Dedifferentiated amniotic fluid mesenchymal stem cell (primary cell): Measurements from ENCODE around the gene ZNF777.
"Not testable (repeated sequence)": the region's sequence is repeated elsewhere in the genome, so short reads cannot be mapped to it uniquely, and the experiment has no call there.

ENCODE experiments used
- DNase-seq: peaks from one replicate; pipeline ENCODE4 v3.0.0-alpha.2; 2016; ENCODE audit errors: extremely low spot score

ZNF777 gene

DNA sequence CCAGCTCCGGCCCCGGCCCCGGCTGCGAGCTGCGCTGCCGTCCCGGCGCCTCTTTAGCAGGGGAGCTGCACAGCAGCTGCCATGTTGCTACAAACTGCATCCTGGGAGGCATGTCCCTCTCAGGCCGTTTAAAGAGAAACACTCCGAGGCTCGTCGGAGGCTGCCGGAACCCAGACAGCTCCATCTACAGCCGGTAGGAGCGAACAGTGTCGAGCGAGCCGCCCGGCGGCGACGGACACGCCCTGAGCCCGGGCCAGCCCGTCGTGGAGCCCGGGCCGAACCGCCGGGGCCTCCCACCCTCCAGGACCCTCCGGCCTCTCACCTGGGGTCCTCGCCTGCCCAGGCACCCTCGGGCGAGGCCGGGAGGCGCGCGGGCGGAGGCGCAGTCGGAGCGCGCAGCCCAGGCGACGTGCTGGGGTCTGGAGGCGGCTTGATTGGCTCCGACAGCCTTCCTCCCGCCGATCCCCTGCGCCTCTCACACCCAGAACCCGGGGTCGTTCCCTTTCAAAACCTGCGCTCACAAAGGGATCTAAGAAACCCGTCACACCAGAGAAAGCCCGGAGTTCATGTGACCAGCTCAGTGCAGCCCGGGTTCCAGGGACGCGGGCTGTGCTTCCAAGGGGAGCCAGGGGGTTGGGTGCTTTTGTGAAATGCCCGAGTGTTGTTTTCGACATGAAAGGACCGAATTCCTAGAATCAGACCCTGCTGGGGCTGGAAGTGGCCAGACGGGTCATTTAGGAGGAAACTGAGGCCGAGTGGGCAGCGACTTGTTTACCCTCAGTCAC is at the start of gene ZNF777:
TSS of gene ZNF777 (minus strand) at position 570 of the 785 bp plus-strand sequence. CDS start 5,040 bp downstream, outside the sequence.
- peak; percentile 87 for DNase-seq

DNA sequence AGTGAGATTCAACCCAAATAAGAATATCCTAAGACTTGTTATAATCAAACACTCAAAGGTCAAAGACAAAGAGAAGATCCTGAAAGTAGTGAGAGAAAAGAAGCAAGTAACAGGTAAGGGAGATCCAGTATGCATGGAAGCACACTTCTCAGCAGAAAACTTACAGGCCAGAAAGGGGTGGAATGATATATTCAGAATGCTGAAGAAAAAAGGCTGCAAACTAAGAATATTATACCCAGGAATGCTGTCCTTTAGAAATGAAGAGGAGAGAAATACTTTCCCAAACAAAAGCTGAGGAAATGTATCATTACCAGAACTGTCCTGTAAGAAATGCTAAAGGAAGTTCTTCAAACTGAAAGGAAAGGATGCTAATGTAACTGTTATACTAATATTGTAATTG is 49.4 kb upstream of the ZNF777 start:
- no peak for DNase-seq

DNA sequence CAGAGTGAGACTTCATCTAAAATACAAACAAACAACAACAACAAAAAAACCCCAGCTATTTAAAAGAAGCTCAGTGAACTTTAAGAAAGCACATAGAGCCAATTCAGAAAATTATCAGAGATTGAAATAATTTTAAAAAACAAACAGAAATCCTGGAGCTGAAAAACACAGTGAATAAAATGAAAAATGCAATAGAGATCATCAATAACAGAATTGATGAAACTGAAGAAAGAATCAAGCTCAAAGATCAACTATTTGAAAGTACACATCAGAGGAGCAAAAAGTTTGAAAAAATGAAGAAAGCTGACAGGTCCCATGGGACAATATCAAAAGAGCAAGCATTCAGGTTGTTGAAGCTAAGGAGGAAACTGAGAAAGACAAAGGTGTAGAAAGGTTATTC is 48.9 kb upstream of the ZNF777 start:
- DNase-seq, result no peak

DNA sequence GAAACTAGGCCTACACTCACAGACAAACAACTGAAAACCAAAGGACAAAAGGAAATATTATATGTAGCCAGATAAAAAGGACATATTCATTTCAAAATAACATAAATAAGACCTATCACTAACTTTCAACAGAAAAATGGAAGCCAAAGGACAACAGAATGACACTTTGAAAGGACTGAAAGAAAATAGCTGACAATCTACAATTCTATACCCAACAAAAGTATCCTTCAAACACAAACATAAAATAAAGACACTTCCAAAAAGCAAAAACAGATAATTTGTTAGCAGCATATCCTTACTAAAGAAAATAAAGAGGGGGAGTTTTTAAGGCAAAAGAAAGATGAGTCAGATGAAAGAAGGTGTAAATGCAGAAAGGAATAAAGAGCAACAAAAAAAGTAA is 44.7 kb upstream of the ZNF777 start:
- DNase-seq, result no peak

DNA sequence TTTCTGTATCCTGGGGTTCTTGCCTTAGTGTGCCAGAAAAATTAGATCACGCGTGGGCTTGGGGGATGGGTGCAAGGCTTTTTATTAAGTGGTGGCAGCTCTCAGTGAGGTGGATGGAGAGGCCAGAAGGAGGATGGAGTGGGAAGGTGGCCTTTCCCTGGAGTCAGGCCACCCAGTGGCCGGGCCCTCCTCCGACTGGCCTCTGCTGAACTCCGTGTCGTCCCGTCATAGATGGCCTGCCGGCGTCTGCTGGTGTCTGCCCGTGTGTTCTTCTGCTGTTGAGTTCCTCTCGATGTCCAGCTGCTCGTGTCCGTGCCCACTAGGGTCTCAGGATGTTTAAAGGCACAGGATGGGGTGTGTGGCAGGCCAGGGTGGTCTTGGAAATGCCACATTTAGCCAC is 40.8 kb upstream of the ZNF777 start:
- DNase-seq, result no peak

DNA sequence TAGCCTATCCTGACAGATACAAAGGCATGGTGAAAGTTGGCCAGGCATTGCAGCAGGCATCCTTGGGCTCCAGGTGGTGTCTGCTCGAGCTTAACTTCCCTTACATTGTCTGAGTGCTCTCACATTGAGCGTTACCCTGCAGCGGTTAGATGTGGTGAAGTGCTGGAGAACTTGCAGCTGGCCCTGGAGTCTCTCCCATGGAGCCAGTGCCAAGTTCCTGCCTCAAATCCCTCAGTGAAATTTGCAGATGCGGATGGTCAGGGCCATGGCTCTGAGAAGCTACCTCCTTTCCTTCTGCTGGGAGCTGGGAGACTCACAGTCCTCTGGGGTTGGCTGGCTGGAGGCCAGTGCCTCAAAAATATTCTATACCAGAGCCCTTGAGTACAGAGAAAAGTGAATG is 40.0 kb upstream of the ZNF777 start:
- no peak for DNase-seq

DNA sequence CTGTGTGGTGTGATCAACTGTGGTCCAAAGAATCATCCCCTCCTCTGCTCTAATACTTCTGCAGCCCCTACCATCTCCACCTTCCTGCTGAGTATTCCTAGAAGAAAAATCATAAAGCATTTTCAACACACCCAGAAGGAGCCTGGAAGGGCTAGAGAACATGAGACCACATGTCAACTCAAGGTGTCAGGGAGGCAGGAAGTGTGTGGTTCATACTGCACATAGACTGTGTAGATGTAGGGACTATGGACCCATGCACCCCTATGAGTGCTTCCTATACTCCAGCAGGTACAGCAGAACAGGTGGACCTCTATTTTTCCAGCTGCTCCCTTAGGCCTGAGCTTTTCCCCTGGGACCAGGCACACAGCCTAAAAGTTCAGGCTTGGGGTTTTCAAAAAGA is 39.3 kb upstream of the ZNF777 start:
- DNase-seq, result no peak

DNA sequence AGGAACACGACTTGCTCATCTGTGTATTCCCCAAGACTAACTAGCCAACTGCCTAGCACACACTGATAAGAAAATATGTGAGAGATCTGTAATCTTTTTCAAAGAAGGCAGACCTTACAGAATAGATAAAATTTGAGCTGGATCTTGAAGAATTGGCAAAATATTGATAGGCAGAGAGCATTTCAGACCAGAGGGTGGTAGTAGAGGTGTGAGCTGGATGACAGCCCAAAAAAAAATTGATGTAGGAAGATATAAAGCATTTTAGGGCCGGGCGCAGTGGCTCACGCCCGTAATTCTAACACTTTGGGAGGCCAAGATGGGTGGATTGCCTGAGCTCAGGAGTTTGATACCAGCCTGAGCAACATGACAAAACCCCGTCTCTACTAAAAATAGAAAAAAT is 37.9 kb upstream of the ZNF777 start:
- no peak for DNase-seq

DNA sequence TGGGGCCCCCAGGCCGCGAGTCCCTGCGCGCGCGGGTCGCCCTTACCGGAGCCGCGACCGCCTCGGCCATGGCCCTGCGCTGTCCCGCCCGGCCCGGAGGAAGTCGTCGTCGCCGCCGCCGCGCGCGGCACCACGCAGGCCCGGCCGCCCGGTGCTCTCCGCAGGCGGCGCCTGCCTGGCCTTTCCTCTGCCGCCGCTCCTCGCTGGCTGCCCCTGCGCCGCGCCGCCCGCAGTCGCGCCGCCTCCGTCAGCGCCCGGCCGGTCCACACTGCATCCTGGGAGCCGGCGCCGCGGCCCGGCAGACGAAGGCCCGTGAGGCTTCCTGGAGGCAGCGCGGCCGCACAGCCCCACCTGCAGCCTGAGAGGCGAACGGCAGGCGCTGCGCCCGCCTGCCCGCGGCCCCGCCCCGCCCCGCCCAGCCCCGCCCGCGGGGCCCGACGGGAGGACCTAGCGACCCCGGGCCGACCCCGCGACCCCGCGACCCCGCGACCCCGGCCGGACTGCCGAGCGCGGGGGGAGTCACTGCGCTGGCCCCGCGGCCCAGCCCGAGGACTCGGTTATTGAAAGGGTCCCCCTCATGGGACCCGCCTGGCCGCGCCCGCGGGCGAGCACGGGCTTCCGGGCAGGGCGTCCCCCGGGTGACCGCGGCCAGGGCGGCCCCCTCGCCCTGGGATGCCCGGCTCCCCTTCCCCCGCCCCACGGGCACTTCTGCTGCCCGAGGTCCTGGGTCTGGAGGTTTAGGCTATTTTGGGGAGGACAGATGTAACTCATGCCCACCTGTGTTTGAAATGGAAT is 36.8 kb upstream of the ZNF777 start, which contains the start of gene ZNF746:
TSS of gene ZNF746 (minus strand) at position 343 of the 795 bp plus-strand sequence. CDS start at position 70, 273 bp downstream.
- peak; percentile 71 for DNase-seq

DNA sequence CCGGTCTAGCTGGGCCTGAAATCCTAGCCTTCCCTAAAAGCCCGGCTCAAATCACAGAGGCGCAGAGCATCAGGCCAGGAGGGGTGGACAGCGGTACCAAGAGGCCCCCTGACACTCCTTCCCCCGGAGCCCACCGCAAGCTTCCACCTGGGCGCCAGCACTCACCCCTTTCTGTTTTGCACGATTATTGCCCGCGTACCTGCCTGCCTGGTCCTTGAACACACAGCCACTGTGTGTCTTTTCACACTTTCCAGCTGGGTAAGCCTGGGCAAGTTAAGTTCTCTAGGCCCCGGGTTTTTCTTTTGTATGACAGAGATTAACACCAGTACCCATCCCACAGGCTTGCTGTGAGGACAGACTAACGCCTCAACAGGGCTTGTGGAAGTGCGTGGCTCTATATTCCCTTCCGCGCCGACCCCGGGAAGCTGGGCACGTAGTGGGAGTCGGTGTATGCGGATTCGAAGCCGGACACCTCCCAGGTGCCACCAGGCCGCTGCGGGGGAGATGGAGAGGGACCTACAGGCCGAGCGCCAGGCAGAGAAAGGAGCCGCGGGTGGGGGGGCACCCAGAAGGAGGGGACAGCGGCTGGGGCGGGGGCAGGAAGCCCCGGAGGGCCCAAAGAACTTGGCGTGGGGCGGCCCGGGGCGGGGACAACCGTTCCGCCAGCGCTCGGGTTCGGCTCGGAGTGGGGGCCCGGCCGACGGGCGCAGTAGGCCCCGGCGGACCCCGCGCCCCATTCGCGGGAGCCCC is 36.0 kb upstream of the ZNF777 start:
- DNase-seq, result no peak

DNA sequence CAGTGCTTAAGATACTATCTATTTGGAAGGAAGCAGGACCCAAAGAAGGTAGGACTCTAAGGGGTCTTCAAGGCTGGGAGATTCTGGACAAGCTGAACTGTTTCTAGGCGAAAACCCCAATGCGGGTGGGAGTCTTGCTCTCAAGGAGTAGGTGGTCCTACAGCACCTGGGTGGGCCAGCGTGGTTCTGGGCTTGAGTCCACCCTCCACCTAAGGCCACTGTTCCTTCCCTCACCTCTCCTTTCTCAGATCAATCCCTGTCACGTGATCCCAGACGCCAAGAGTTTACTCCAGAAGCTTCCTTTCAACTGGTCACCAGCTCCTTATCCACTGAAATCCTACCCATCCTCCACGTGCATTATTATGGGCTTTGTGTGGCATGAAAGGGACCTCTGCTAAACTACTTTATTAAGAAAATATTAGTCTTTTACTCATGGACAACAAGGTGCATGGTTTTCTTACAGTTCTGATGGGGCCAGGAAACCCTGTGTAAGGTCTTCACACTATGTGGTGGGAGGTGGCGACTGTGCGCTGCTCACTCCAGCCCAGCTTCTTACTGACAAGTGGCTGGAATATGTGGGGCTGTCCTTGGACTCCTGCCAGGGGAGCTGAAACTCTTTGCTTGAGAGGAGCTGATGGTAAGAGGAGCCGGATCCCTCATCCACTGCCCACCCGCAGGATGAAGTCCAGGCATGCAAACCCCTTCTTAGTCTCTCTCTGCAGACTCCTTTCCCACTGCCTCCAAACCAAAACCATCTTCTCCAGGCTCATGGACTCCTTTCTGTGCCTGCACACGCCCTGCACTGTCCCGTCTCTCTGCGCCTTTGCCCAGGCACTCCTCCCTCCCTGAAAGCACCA is 35.2 kb upstream of the ZNF777 start:
- DNase-seq, result peak; percentile 59

DNA sequence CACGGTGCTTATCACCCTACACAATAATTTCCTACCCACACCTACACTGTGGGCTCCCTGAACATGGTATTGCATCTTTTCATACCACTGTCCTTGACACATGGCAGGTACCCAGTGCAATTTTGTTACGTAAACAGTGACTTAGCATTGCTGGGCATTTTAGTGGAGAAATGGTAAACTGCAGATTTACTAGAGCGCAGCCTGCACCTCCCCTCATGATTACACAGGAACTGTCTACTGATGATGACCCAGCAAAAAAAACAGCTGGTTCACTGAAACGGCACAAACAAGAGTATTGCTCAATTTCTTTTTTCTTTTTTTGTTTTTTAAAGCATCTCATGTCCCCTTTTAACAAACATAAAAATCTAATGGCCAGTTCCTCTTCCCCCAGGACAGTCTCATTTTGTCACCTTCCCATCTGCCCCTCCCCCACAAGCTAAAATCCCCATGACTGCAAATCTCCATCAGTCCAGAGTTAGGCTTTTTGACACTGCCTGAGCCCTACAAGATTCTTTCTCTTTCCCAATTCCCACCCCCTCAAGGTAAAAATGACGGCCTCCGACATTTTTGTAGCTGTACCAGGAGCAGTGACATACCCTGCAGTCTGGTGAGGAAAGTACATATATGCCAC is 34.0 kb upstream of the ZNF777 start:
- DNase-seq, result no peak

DNA sequence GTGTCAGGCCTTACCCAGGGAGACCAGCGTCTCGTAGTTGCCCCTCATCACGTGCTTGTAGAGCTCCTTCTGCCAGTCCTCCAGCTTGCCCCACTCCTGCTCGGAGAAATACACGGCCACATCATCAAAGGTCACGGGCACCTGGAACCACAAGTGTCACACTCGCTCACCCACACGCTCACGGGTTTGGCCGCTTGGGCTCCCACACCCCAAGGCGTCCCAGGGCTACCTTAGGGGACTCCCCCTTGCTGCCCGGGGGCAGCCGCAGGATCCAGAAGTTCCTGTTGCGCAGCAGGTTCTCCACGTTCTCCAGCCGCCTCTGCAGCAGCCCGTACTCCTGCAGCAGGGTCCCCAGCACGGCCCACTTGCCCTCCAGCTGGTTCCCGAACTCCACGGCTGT is 33.1 kb upstream of the ZNF777 start:
- not testable (repeated sequence) for DNase-seq

DNA sequence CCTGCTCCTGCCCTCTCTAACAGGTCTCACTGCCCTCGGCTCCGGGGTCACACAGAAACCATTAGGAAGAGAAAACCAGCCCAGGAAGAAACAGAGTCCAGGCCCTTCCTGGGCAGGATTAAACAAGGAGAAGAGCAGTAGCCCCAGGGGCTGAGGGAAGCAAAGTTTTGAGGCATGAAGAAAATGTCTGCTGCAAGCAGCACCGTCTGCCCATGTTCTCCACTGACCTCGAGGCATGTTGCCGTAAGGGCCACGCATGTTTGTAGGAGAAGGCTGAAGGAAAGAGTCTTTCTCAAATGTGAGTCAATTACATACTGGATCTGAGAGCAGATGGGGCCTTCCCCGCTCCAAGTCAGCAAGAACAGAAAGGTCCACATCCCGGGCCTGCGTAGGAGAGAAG is 32.5 kb upstream of the ZNF777 start:
- no peak for DNase-seq

DNA sequence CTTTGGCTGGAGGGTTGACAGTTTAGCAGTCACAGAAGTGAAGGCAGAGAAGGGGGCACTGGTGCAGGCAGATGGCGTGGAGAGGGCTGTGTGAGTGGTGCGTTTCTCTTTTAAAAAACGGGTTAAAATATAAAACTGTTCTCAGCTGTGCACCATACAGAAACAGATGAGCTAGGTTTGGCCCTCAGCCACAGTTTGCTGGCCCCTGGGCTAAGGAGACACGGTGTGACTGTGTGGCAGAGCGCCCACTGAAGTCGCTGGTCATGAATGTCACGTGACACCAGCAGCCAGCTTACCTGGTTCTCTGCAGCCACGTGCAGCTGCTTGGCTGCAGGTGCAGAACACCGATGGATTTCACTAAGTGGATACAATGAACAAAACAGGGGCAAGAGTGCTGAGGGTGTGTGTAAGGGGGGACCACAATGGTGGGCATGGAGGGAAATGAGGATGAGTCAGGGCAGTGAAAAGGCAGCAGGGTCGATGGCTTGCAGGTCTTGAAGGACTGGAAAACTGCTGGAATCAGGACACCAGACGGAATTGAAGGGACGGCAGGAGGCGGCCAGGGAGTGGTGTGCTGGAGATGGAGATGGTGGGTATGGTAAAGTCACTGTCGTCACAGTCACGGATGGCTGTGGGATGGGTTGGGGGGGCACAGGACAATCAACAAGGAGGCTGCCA is 29.4 kb upstream of the ZNF777 start:
- no peak for DNase-seq

DNA sequence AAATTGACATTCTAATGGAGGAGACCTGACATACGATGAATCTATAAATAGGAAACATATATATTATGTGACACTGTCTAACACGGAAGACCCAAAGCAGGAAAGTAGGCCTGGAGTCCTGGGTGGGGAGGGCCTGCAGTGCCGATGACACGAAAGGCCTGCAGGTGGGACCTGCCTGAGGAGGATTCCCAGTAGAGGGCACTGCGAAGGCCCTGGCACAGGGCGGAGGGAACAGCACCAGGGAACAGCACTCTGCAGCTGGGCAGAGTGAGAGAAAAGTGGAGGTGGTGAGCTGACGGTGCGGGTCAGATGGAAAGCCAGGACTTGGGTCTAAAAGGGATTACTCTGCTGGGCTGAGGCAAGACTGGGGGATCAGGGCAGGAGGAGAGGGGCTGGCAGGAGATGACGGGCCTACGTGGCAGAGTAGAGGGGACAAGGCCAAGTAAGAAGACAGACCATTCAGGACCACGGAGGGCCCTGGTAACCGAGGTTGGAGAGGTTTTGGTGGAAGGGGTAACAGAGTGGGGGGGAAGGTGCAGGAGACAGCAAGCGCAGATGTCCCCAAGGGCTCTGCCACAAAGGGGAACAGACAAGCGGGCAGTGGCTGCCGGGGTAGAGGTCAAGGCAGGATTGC is 28.6 kb upstream of the ZNF777 start:
- no peak for DNase-seq

DNA sequence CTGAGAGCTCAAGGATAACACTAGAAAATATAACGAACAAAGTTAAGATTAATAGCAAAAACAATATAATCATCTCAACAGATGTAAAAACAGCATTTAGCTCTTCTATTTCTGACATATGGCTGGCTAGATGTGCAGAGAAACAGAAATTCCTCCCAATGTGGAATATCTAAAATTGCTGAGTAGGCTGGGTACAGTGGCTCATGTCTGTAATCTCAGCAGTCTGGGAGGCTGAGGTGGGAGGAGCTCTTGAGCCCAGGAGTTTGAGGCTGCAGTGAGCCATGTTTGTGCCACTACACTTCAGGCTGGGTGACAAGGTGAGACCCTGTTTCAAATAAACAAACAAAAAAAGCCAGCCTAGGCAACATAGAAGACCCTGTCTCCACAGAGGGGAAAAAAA is 18.7 kb upstream of the ZNF777 start:
- DNase-seq, result no peak

DNA sequence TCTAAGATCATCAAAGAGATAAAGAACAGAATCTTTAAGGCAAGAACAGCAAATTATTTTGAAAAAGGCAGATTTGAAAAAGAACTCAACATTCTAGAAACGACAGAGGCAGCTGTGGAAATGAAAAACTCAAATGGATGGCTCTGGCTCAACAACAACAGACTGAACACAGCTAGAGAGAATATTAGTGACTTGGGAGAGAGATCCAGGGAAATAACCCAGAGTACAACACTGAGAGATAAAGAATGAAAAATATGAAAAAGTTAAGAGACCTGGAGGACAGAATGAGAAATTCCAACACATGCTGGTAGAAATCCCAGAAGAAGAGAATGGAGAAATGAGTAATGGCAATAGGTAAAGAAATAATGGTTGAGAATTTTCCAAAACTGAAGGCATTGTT is 17.9 kb upstream of the ZNF777 start:
- no peak for DNase-seq

DNA sequence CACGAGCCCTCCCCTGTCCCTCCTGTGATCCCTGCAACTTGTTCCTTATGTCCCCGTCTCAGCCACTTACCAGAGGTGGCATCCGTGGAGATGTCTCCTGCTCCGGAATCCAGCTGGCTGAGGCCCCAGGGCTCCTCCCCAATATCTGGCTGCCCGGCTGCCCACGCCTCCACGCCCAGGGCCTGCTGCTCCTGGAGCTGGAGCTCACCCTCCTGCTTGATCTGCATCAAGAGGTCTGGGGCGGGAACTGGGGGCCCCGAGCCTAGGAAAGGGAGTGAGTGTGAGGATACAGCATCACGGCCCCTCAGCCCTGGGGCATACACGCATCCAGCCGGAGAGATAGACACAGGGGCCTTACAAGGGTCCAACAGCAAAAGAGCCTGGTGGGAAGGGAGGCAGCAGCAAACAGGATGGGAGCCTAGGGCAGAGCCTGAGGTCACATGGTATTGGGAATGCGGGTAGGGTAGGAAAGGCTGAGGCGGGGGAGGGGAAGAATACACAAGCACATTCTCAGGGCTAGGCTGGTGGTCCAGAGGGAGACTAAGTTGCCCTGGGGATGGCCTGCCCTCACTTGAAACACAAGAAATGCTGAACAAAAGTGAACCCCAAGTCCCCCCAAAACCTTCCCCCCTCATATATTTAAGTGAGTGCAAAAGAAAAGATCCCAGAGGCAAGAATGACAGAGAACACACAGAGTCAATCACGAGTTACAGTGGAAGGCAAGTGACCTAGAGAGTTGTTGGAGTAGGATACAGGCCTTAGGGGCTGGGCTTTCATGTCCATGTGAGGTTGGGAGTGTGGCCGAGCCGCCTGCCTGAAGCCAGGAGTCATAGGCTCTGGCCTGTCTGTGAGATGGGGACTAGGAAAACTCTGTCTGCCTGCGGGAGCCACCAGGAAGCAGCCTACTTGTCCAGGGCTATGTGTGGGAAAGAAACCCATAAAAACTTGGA is 16.9 kb upstream of the ZNF777 start:
- DNase-seq, result no peak
